BE2C (cell line): Measurements from ENCODE around the gene HMGN4.
"Not testable (repeated sequence)": the region's sequence is repeated elsewhere in the genome, so short reads cannot be mapped to it uniquely, and the experiment has no call there.

Source experiments
- DNase-seq: peaks from one replicate; pipeline ENCODE4 v3.0.0-alpha.2; 2020
- H3K27me3 ChIP-seq: fragments of 250-450 bp; sonication (Bioruptor Pico); 2 replicates; pipeline ENCODE4 v1.5.1; 2020; ENCODE audit warnings: mild to moderate bottlenecking
- H3K36me3 ChIP-seq: fragments of 250-450 bp; sonication (Bioruptor Pico); 2 replicates; pipeline ENCODE4 v1.5.1; 2020; ENCODE audit warnings: mild to moderate bottlenecking
- H3K4me1 ChIP-seq: fragments of 250-450 bp; sonication (Bioruptor Pico); 2 replicates; pipeline ENCODE4 v1.5.1; 2020
- H3K4me3 ChIP-seq: 2 replicates; pipeline ENCODE4 v1.5.1; 2011; ENCODE audit warnings: low read depth, low read length
- H3K9me3 ChIP-seq: fragments of 250-450 bp; sonication (Bioruptor Pico); 2 replicates; pipeline ENCODE4 v1.5.1; 2020
- TF ChIP-seq, protein P1 (sequence below): IDR thresholded peaks from 2 replicates; pipeline ENCODE4 v1.5.1; 2012; ENCODE audit warnings: mild to moderate bottlenecking, low read depth, low read length

The HMGN4 gene

DNA sequence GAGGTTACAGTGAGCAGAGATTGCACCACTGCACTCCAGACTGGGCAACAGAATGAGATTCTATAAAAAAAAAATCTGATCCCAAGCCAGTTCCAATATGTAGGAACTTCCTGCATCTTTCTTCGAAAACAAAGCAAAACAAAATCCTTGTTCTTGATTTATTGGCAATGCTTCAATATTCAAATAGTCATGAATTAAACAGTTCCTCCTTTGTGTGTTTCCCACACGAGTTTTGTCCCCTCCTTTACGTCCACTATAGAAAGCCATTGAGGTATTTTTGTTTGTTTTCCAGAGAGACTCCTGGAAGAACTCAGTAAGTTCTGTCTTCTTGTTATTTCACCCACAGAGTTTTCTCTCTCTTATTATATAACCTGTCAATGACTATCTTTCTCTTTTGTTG lies 30.5 kb upstream of the HMGN4 start:
- no peaks in the 10 kb centered on the region for H3K9me3 ChIP-seq
- DNase-seq = no peak
- no peaks in the 10 kb centered on the region for H3K36me3 ChIP-seq
- TF ChIP-seq, protein P1, sequence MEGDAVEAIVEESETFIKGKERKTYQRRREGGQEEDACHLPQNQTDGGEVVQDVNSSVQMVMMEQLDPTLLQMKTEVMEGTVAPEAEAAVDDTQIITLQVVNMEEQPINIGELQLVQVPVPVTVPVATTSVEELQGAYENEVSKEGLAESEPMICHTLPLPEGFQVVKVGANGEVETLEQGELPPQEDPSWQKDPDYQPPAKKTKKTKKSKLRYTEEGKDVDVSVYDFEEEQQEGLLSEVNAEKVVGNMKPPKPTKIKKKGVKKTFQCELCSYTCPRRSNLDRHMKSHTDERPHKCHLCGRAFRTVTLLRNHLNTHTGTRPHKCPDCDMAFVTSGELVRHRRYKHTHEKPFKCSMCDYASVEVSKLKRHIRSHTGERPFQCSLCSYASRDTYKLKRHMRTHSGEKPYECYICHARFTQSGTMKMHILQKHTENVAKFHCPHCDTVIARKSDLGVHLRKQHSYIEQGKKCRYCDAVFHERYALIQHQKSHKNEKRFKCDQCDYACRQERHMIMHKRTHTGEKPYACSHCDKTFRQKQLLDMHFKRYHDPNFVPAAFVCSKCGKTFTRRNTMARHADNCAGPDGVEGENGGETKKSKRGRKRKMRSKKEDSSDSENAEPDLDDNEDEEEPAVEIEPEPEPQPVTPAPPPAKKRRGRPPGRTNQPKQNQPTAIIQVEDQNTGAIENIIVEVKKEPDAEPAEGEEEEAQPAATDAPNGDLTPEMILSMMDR = no peak
- H3K4me1 ChIP-seq = no peaks in the 10 kb centered on the region
- peaks cover 4% of the 10 kb centered on the region; the same call in 1 of the 2 replicates for H3K27me3 ChIP-seq
- no peak overlapping the region for H3K4me3 ChIP-seq

- not testable (repeated sequence) for H3K36me3 ChIP-seq, H3K4me3 ChIP-seq, DNase-seq, H3K9me3 ChIP-seq, H3K4me1 ChIP-seq, H3K27me3 ChIP-seq
Measured at GRCh38 chr6:26511033-26511432, 27.1 kb upstream of the HMGN4 start.

- TF ChIP-seq, protein P1 = no peak
- no peak for DNase-seq
- H3K9me3 ChIP-seq = no peaks in the 10 kb centered on the region
- no peaks in the 10 kb centered on the region for H3K36me3 ChIP-seq
- H3K4me3 ChIP-seq = no peak overlapping the region
- no peaks in the 10 kb centered on the region for H3K27me3 ChIP-seq
- H3K4me1 ChIP-seq = no peaks in the 10 kb centered on the region
Measured at GRCh38 chr6:26514984-26515383, 23.2 kb upstream of the HMGN4 start.

GRCh38 chr6:26516481-26517427 lies 21.4 kb upstream of the HMGN4 start:
- Histone ChIP-seq H3K4me1 (no peaks in the 10 kb centered on the region), H3K36me3 (no peaks in the 10 kb centered on the region), H3K27me3 (no peaks in the 10 kb centered on the region), H3K4me3 (no peak overlapping the region), H3K9me3 (no peaks in the 10 kb centered on the region)
- no peak for DNase-seq
- TF ChIP-seq, protein P1 = no peak

GRCh38 chr6:26519359-26519758 lies 18.8 kb upstream of the HMGN4 start:
- H3K4me1 ChIP-seq = no peaks in the 10 kb centered on the region
- H3K27me3 ChIP-seq = no peaks in the 10 kb centered on the region
- no peak overlapping the region for H3K4me3 ChIP-seq
- no peaks in the 10 kb centered on the region for H3K9me3 ChIP-seq
- DNase-seq = no peak
- H3K36me3 ChIP-seq = no peaks in the 10 kb centered on the region
- TF ChIP-seq, protein P1 = no peak

DNA sequence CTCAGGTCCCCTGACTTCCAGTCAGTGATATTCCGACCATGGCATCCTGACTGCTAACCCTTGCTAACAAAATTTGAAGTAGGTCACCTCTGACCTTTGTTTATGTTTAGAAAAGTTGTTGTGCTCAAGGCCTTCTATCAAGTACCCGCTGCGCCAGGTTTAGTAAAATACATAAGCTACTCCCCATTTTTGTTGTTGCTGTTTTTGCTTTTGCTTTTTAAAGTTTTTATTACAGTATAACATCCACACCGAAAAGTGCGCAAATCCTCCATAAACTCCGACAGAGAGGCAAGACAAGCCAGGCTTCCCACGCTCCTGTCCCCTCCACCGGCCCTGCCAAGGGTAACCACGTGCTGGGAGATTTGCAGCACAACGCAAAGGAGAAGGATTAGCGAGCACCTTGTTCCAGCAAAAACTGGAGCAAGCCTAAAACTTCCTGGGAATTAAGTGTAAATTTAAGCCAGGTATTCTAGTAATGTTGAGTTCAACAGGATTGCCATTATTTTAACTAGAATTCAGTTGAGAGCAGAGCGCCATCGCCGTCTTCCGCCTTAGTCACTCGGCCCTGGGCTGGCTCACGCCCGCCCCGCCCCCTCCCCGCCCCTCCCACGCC lies 17.8 kb upstream of the HMGN4 start:
- Histone ChIP-seq H3K27me3 (no peaks in the 10 kb centered on the region), H3K36me3 (no peaks in the 10 kb centered on the region), H3K4me3 (peak overlapping the region; percentile 61), H3K9me3 (no peaks in the 10 kb centered on the region), H3K4me1 (no peaks in the 10 kb centered on the region)
- peak; percentile 63 for DNase-seq
- TF ChIP-seq, protein P1 = no peak
